Neural progenitor cell (in vitro differentiated cells): ENCODE results near the gene GJB2. TPM values are rescaled to one million over a fixed set of nuclear protein-coding genes. Genes with fewer than 3 reads are reported as not detected.

Source experiments
- DNase-seq: peaks from one replicate; pipeline ENCODE4 v3.0.0-alpha.2; 2016; ENCODE audit warnings: low spot score
- H2AFZ ChIP-seq: fragments of 200-600 bp; sonication (generic); replicated peaks from 2 replicates; pipeline ENCODE4 v1.6.1; 2016; ENCODE audit warnings: antibody characterized with exemption
- H3F3A ChIP-seq: fragments of 200-600 bp; sonication (generic); 2 replicates; pipeline ENCODE4 v1.6.1; 2016; ENCODE audit warnings: antibody characterized with exemption, low read depth
- H3K27ac ChIP-seq: fragments of 200-600 bp; sonication (generic); 2 replicates; pipeline ENCODE4 v1.5.1; 2016; ENCODE audit warnings: mild to moderate bottlenecking
- H3K27me3 ChIP-seq: fragments of 200-600 bp; sonication (generic); 2 replicates; pipeline ENCODE4 v1.6.1; 2016; ENCODE audit warnings: mild to moderate bottlenecking, moderate library complexity
- H3K36me3 ChIP-seq: fragments of 200-600 bp; sonication (generic); 2 replicates; pipeline ENCODE4 v1.5.1; 2016
- H3K4me1 ChIP-seq: fragments of 200-600 bp; sonication (generic); 2 replicates; pipeline ENCODE4 v1.6.1; 2016; ENCODE audit warnings: mixed run types
- H3K4me2 ChIP-seq: fragments of 200-600 bp; sonication (generic); 2 replicates; pipeline ENCODE4 v1.6.1; 2016
- H3K4me3 ChIP-seq: fragments of 200-600 bp; sonication (generic); 2 replicates; pipeline ENCODE4 v1.5.1; 2016
- H3K79me2 ChIP-seq: fragments of 200-600 bp; sonication (generic); 2 replicates; pipeline ENCODE4 v1.6.1; 2016; ENCODE audit warnings: low read depth
- H3K9ac ChIP-seq: fragments of 200-600 bp; sonication (generic); 2 replicates; pipeline ENCODE4 v1.6.1; 2016
- H3K9me3 ChIP-seq: fragments of 200-600 bp; sonication (generic); 2 replicates; pipeline ENCODE4 v1.5.1; 2016; ENCODE audit warnings: low read depth
- H4K20me1 ChIP-seq: fragments of 200-600 bp; sonication (generic); 2 replicates; pipeline ENCODE4 v1.6.1; 2016; ENCODE audit warnings: low read depth
- H3K27ac Mint-ChIP-seq: 3 replicates; pipeline ENCODE4 v1.8.0; 2021; ENCODE audit warnings: mixed read lengths
- H3K27me3 Mint-ChIP-seq: 2 replicates; pipeline ENCODE4 v1.8.0; 2022; ENCODE audit warnings: low read depth, mild to moderate bottlenecking, inconsistent platforms, moderate library complexity, mixed read lengths; ENCODE audit not compliant: insufficient read depth
- H3K36me3 Mint-ChIP-seq: 3 replicates; pipeline ENCODE4 v1.8.0; 2021; ENCODE audit warnings: mixed read lengths
- H3K4me1 Mint-ChIP-seq: 3 replicates; pipeline ENCODE4 v1.8.0; 2021; ENCODE audit warnings: mixed read lengths
- H3K4me3 Mint-ChIP-seq: 3 replicates; pipeline ENCODE4 v1.8.0; 2021; ENCODE audit warnings: mild to moderate bottlenecking, moderate library complexity, mixed read lengths
- H3K9me3 Mint-ChIP-seq: 3 replicates; pipeline ENCODE4 v1.8.0; 2020; ENCODE audit warnings: mixed read lengths
- CTCF ChIP-seq: fragments of 200-600 bp; sonication (generic); IDR thresholded peaks from 2 replicates; pipeline ENCODE4 v1.5.1; 2017; ENCODE audit warnings: antibody characterized with exemption, mild to moderate bottlenecking
- EZH2 ChIP-seq: fragments of 200-600 bp; sonication (generic); IDR thresholded peaks from 2 replicates; pipeline ENCODE4 v1.6.1; 2017; ENCODE audit warnings: antibody characterized with exemption, mild to moderate bottlenecking, moderate library complexity
- EZH2phosphoT487 ChIP-seq: fragments of 200-600 bp; sonication (generic); IDR thresholded peaks from 2 replicates; pipeline ENCODE4 v1.6.1; 2017; ENCODE audit warnings: antibody characterized with exemption
- total RNA-seq: library from RNA; depleted of rRNA; stranded (reverse); fragments of >200 nt; gene quantifications from 2 replicates; pipeline ENCODE4 v1.2.3, GENCODE V29; 2015; ENCODE audit warnings: low replicate concordance

GJB2 gene
- total RNA-seq, 1 donor from 2014 or later = not detected

GRCh38 chr13:20221772-20222171 is 29.0 kb upstream of the GJB2 start:
- H3K79me2 ChIP-seq = no peaks in the 10 kb centered on the region
- TF ChIP-seq EZH2phosphoT487 (no peak), EZH2 (no peak)
- H3K27ac ChIP-seq = no peak overlapping the region
- H3K27me3 ChIP-seq = peaks cover 29% of the 10 kb centered on the region
- no peak for DNase-seq
- no peak overlapping the region for H3K4me3 ChIP-seq
- Mint-ChIP-seq H3K4me1 (no peaks in the 10 kb centered on the region), H3K4me3 (no peak overlapping the region), H3K27ac (no peak overlapping the region), H3K27me3 (peaks cover 2% of the 10 kb centered on the region), H3K9me3 (peaks cover 3% of the 10 kb centered on the region), H3K36me3 (no peaks in the 10 kb centered on the region)
- no peaks in the 10 kb centered on the region for H3F3A ChIP-seq
- H3K9me3 ChIP-seq = no peaks in the 10 kb centered on the region
- H3K4me1 ChIP-seq = no peaks in the 10 kb centered on the region
- no peaks in the 10 kb centered on the region for H4K20me1 ChIP-seq
- H3K4me2 ChIP-seq = no peak overlapping the region
- H3K36me3 ChIP-seq = no peaks in the 10 kb centered on the region
- H2AFZ ChIP-seq = no peak overlapping the region
- H3K9ac ChIP-seq = no peak overlapping the region

GRCh38 chr13:20219577-20219976 is 26.8 kb upstream of the GJB2 start:
- no peak overlapping the region for H2AFZ ChIP-seq
- Mint-ChIP-seq H3K36me3 (no peaks in the 10 kb centered on the region), H3K4me3 (no peak overlapping the region), H3K27me3 (peaks cover 2% of the 10 kb centered on the region), H3K9me3 (peaks cover 3% of the 10 kb centered on the region), H3K4me1 (no peaks in the 10 kb centered on the region), H3K27ac (no peak overlapping the region)
- H3K79me2 ChIP-seq = no peaks in the 10 kb centered on the region
- no peak for TF ChIP-seq CTCF
- TF ChIP-seq EZH2phosphoT487 = no peak
- TF ChIP-seq EZH2 = no peak
- H4K20me1 ChIP-seq = no peaks in the 10 kb centered on the region
- no peaks in the 10 kb centered on the region for H3F3A ChIP-seq
- DNase-seq = no peak
- H3K4me3 ChIP-seq = no peak overlapping the region
- H3K4me2 ChIP-seq = no peak overlapping the region
- H3K9me3 ChIP-seq = no peaks in the 10 kb centered on the region
- H3K4me1 ChIP-seq = no peaks in the 10 kb centered on the region
- H3K27me3 ChIP-seq = peaks cover 8% of the 10 kb centered on the region
- H3K27ac ChIP-seq = no peak overlapping the region
- H3K36me3 ChIP-seq = no peaks in the 10 kb centered on the region
- no peak overlapping the region for H3K9ac ChIP-seq

GRCh38 chr13:20217168-20217567 is 24.4 kb upstream of the GJB2 start:
- Mint-ChIP-seq H3K27ac (no peak overlapping the region), H3K9me3 (peaks cover 3% of the 10 kb centered on the region), H3K36me3 (no peaks in the 10 kb centered on the region), H3K27me3 (peaks cover 3% of the 10 kb centered on the region), H3K4me3 (no peak overlapping the region), H3K4me1 (no peaks in the 10 kb centered on the region)
- no peak overlapping the region for H2AFZ ChIP-seq
- H3K4me3 ChIP-seq = no peak overlapping the region
- DNase-seq = no peak
- H3K9ac ChIP-seq = no peak overlapping the region
- no peak overlapping the region for H3K27ac ChIP-seq
- H3K79me2 ChIP-seq = no peaks in the 10 kb centered on the region
- H3K4me1 ChIP-seq = no peaks in the 10 kb centered on the region
- no peaks in the 10 kb centered on the region for H3K9me3 ChIP-seq
- H3F3A ChIP-seq = no peaks in the 10 kb centered on the region
- TF ChIP-seq EZH2 (no peak), CTCF (no peak), EZH2phosphoT487 (no peak)
- H3K36me3 ChIP-seq = no peaks in the 10 kb centered on the region
- H3K27me3 ChIP-seq = no peaks in the 10 kb centered on the region
- no peak overlapping the region for H3K4me2 ChIP-seq
- H4K20me1 ChIP-seq = no peaks in the 10 kb centered on the region

GRCh38 chr13:20209948-20210347 is 17.2 kb upstream of the GJB2 start:
- Mint-ChIP-seq H3K27me3 (peaks cover 5% of the 10 kb centered on the region), H3K9me3 (peaks cover 2% of the 10 kb centered on the region), H3K36me3 (no peaks in the 10 kb centered on the region), H3K27ac (no peak overlapping the region), H3K4me1 (peaks cover 8% of the 10 kb centered on the region), H3K4me3 (no peak overlapping the region)
- no peaks in the 10 kb centered on the region for H3K36me3 ChIP-seq
- no peaks in the 10 kb centered on the region for H3F3A ChIP-seq
- H3K4me1 ChIP-seq = no peaks in the 10 kb centered on the region
- H4K20me1 ChIP-seq = no peaks in the 10 kb centered on the region
- H3K9me3 ChIP-seq = no peaks in the 10 kb centered on the region
- DNase-seq = no peak
- TF ChIP-seq EZH2phosphoT487 (no peak), CTCF (no peak), EZH2 (no peak)
- H2AFZ ChIP-seq = peak overlapping the region; percentile 72
- H3K27me3 ChIP-seq = no peaks in the 10 kb centered on the region
- no peaks in the 10 kb centered on the region for H3K79me2 ChIP-seq
- no peak overlapping the region for H3K4me2 ChIP-seq
- H3K27ac ChIP-seq = no peak overlapping the region
- H3K9ac ChIP-seq = no peak overlapping the region
- H3K4me3 ChIP-seq = no peak overlapping the region
